ENCODE measurements around the gene PFDN6.
A peak's percentile ranks its signal among the peaks of the same experiment; 100 is the strongest.

PFDN6 gene

DNA sequence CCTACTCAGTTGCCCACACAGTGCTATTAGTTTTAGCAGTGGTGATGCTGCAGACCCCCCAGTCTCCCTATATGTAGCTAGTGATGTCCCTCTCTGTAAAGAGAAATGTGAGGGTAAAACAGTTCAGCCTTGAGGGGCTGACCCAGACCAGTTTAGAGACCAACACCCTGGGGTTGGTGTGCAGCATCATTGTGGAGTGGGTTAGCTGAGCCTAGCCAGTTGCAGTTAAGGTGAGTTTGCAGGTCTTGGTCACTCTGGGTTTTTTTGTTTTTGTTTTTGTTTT lies 12.9 kb upstream of the PFDN6 start:
- DNase-seq (ENCODE audit: extremely low read depth, low read depth): no peak
- TF ChIP-seq CTCF (IDR thresholded peaks at IDR 0.05; ENCODE audit: low read depth, low read length): no peak

- TF ChIP-seq CTCF (IDR thresholded peaks at IDR 0.05; ENCODE audit: low read depth, low read length): peak; percentile 30
- DNase-seq (ENCODE audit: extremely low read depth, low read depth): no peak
Measured at GRCh38 chr6:33276864-33277662, 12.3 kb upstream of the PFDN6 start, which contains the start of gene B3GALT4. Gene B3GALT4 (plus strand): TSS chr6:33277123. CDS start chr6:33277420, 297 bp downstream.

DNA sequence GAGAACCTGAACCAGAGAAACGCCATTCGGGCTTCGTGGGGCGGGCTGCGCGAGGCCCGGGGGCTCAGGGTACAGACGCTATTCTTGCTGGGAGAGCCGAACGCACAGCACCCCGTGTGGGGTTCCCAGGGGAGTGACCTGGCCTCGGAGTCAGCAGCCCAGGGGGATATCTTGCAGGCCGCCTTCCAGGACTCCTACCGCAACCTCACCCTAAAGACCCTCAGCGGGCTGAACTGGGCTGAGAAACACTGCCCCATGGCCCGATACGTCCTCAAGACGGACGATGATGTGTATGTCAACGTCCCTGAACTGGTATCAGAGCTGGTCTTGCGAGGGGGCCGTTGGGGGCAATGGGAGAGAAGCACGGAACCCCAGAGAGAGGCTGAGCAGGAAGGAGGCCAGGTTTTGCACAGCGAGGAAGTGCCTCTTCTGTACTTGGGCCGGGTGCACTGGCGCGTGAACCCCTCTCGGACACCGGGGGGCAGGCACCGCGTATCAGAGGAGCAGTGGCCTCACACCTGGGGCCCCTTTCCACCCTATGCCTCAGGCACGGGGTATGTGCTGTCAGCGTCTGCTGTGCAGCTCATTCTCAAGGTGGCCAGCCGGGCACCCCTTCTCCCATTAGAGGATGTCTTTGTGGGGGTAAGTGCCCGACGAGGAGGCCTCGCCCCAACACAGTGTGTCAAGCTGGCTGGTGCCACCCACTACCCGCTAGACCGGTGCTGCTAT lies 11.6 kb upstream of the PFDN6 start:
- TF ChIP-seq CTCF (IDR thresholded peaks at IDR 0.05; ENCODE audit: low read depth, low read length): no peak
- DNase-seq (ENCODE audit: extremely low read depth, low read depth): no peak

DNA sequence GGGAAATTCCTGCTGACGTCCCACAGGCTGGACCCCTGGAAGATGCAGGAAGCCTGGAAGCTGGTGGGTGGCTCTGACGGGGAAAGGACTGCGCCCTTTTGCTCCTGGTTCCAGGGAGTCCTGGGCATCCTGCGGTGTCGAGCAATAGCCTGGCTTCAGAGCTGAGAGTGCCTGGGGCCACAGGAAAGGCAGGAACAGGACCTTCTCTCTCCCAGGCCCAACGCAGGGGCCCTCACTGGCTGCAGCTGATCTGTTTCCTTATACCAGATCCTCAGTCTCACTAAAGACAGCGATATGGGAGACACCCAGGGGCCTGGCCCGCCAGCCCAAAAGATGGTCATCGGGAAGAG lies 11.0 kb upstream of the PFDN6 start:
- no peak for TF ChIP-seq CTCF (IDR thresholded peaks at IDR 0.05; ENCODE audit: low read depth, low read length)
- DNase-seq (ENCODE audit: extremely low read depth, low read depth): no peak

GRCh38 chr6:33278810-33279209 lies 10.6 kb upstream of the PFDN6 start:
- no peak for TF ChIP-seq CTCF (IDR thresholded peaks at IDR 0.05; ENCODE audit: low read depth, low read length)
- DNase-seq (ENCODE audit: extremely low read depth, low read depth): no peak

- no peak for DNase-seq (ENCODE audit: extremely low read depth, low read depth)
Measured at GRCh38 chr6:33279257-33279695, 10.1 kb upstream of the PFDN6 start.

More at GRCh38 chr6:33279257-33279695, 10.1 kb upstream of the PFDN6 start:
- no peak for TF ChIP-seq CTCF (IDR thresholded peaks at IDR 0.05; ENCODE audit: low read depth, low read length)

All from AG09319 (cell line).